Measurements from ENCODE around the gene ZRANB1.

ZRANB1 gene

DNA sequence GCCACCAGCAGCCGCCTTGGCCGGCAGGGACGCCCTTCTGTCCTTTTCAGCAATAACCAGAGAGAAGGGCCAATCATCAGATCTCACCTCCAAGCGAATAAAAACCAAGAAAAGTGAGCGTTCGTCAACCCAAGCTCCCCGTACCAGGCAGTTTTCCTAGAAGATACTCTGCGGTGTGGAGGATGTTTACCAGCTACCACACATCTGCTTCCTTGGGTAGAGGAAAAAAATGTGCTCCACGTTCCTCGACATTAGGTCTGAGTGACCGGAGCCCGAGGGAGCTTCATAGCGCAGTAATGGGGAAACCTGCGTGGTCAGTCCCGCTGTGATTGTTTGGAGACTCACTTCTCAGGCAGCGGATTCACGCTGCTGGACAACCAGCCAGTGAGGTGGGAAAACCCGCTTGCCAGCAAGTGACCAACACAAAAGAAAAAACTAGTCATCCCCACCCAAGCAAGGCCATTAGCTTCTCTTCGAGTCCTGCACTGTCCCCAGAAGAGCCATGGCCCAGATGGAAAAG is 73.0 kb downstream of the ZRANB1 start:
- no peak overlapping the region for H3K4me3 ChIP-seq (ENCODE audit: low read depth, low read length)
- DNase-seq (ENCODE audit: low read depth): no peak
- TF ChIP-seq, protein P1, sequence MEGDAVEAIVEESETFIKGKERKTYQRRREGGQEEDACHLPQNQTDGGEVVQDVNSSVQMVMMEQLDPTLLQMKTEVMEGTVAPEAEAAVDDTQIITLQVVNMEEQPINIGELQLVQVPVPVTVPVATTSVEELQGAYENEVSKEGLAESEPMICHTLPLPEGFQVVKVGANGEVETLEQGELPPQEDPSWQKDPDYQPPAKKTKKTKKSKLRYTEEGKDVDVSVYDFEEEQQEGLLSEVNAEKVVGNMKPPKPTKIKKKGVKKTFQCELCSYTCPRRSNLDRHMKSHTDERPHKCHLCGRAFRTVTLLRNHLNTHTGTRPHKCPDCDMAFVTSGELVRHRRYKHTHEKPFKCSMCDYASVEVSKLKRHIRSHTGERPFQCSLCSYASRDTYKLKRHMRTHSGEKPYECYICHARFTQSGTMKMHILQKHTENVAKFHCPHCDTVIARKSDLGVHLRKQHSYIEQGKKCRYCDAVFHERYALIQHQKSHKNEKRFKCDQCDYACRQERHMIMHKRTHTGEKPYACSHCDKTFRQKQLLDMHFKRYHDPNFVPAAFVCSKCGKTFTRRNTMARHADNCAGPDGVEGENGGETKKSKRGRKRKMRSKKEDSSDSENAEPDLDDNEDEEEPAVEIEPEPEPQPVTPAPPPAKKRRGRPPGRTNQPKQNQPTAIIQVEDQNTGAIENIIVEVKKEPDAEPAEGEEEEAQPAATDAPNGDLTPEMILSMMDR (IDR thresholded peaks at IDR 0.05; ENCODE audit: low read depth, low read length, missing control alignments): no peak

DNA sequence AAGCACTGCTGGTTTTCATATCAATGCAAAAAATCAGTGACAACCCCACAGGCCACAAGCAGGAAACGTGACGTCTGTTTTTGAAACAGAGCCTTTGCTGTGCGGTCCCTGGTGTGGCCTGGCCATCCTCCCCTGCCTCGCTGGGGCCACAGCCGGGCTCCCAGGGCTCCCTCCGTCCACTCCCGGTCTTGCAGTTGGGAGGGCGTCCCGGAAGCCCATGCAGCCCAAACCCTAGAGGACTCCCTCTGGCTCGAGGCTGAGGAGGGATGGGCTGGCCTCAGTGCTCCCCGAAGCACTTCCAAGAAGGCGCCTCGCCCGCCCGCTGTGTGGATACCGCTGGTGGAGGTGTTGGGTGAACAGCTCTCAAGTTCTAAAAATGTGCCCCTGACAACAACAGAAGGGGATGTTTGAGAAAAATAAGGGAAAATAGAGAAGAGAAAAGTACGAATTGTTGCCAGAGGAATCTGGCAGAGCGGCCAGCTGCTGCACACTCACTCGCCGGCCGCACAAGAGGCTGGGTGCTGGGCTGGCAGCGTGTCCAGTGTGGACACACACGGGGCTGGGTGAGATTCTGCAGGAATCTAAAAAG is 73.5 kb downstream of the ZRANB1 start:
- H3K4me3 ChIP-seq (ENCODE audit: low read depth, low read length): no peak overlapping the region
- DNase-seq (ENCODE audit: low read depth): no peak
- TF ChIP-seq, protein P1 (IDR thresholded peaks at IDR 0.05; ENCODE audit: low read depth, low read length, missing control alignments): no peak

DNA sequence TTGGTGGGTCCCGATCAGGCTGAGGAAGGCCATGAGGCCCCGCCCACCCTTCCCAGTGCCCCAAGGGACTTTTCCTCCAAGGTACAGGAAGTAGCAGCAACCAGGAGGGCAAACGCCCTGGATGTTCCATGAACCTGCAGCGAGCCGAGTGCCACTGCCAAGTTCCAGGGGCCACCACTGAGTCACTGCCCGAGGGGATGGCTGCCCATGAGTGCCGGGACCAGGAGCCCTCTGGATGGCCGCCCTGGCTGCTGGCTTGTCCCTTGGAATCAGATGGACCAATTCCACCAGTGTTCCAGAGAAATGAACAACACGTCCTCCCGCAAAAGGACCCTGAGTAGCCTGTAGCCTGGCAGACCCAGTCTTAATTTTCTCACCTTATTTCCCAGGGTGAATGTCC is 74.2 kb downstream of the ZRANB1 start:
- TF ChIP-seq, protein P1 (IDR thresholded peaks at IDR 0.05; ENCODE audit: low read depth, low read length, missing control alignments): no peak
- no peak overlapping the region for H3K4me3 ChIP-seq (ENCODE audit: low read depth, low read length)
- no peak for DNase-seq (ENCODE audit: low read depth)

DNA sequence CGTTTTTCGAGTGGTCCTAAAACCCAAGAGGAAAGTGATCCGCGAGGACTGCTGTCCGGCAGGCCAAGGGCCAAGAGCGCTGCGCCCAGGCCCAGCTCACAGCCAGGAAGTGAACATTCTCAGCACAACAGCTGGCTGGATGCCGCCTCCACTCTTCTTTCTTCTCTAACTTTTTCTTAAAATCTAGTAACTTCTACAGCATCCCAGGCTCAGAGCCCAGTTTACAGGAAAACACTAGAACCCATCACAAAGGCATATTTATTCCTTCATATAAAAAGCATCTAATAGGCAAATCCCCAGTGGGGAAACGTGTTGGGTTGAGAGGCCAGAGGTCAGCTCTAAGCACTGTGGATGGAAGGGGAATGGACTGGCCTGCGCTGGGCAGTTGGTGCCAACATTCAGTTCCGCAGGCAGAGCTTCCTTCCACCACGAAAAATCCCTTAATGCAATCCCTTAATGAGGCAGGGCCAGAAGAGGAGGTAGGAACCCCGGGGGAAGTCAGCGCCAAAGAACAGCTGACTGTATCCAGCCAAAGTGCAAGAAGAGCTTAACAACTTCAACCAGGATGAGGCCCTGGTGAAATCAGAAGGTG is 74.8 kb downstream of the ZRANB1 start:
- DNase-seq (ENCODE audit: low read depth): no peak
- no peak overlapping the region for H3K4me3 ChIP-seq (ENCODE audit: low read depth, low read length)
- TF ChIP-seq, protein P1 (IDR thresholded peaks at IDR 0.05; ENCODE audit: low read depth, low read length, missing control alignments): no peak

DNA sequence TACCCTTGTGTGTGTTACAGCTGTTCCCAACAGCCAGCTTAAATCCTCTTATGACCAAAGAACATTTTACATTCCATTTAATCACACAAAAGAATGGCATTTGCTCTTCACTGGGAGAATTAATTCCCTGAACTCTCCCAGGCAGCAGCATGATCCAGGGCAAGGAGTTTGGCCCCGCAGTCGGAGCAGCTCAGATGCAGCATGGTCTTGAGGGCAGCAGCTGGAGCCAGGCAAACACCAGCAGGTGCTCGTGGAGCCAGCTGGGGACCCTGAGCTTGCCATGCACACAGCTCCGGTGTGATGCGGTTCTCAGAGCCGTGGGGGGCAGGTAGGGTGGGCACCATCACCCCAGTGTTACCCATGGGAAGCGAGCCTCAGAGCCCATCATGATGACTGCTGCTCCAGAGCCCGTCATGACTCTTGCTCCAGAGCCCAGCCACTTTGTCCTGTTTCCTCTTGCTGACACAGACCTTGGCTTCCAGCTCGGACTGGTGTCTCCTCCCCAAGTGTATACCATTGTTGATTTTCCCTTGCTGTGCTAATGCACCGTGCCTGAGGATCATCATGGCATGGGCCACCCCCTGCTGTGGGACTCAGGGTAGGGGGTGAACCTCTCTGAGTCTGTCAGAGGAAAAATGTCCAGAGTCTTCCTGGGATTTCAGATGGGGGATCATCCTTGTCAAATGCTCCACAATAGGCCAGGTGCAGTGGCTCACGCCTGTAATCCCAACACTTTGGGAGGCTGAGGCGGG is 75.8 kb downstream of the ZRANB1 start:
- no peak for DNase-seq (ENCODE audit: low read depth)
- no peak overlapping the region for H3K4me3 ChIP-seq (ENCODE audit: low read depth, low read length)
- TF ChIP-seq, protein P1 (IDR thresholded peaks at IDR 0.05; ENCODE audit: low read depth, low read length, missing control alignments): no peak

DNA sequence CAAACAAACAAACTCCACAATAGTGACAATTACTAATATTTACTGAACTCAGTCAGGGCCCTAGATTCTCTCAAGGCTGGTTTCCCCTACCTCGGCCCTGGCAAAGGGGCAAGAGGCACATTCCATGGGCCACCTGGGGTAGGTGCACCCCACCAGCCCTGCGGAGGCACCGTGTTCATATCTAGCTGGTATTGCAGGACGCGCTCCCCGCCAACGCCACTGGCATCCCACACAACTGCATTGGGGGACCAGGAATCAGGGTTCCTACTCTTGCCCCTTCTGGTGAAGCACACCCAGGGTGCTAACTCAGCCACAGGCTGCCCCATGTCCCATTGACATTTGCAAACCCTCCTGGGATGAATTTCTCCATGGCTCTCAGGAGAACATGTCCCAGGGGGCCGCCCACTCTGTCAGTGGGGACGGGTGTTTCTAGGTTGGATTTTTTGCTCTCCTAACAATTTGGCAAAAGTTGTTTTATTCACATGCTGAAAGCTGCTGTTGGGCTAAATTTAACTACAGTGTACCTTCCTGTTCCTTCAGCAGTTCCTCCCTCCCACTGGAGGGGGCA is 76.7 kb downstream of the ZRANB1 start:
- DNase-seq (ENCODE audit: low read depth): no peak
- no peak overlapping the region for H3K4me3 ChIP-seq (ENCODE audit: low read depth, low read length)
- TF ChIP-seq, protein P1 (IDR thresholded peaks at IDR 0.05; ENCODE audit: low read depth, low read length, missing control alignments): no peak

Data from GM12864 (cell line).